ENCODE data around the gene WDR62. TPM values are rescaled to one million over a fixed set of nuclear protein-coding genes. Genes with fewer than 3 reads are reported as not detected.

WDR62 gene
- total and polyA plus RNA-seq, 2 of the 8 experiments (the other 6 are each of a cell fraction or from before 2014, with no cell fraction given) = 28.2 to 39.5 TPM

DNA sequence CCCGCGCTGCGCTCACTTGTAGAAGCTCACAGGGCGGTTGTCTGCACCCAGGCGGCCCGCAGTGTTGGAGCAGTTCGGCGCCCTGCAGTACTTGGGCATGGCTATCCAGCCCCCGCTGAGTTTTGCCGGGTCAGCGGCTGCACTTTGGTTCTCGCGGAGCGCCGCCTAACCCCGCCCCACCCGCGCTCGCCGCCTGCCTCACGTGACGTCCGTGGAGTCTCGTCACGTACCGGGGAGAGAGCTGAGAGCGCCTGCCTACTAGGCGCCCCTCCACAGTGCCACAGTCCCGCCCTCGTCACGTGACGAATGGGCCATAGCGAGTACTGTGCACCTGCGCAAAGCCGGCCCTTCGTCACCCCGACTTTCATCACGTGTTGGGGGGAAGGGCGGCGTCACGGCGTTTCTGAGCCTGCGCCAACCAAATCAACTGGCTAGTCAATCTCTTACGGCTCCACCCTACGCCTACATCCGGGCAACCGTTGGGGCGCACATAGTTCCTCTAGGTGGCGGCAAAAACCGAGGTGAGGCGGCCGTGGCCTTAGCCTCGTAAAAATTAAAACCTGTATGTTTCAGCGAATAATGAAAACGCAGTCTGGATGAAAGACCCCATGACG, 471 bp upstream of the WDR62 start, which contains the start of gene THAP8 (continued):
- TF ChIP-seq, protein P1, sequence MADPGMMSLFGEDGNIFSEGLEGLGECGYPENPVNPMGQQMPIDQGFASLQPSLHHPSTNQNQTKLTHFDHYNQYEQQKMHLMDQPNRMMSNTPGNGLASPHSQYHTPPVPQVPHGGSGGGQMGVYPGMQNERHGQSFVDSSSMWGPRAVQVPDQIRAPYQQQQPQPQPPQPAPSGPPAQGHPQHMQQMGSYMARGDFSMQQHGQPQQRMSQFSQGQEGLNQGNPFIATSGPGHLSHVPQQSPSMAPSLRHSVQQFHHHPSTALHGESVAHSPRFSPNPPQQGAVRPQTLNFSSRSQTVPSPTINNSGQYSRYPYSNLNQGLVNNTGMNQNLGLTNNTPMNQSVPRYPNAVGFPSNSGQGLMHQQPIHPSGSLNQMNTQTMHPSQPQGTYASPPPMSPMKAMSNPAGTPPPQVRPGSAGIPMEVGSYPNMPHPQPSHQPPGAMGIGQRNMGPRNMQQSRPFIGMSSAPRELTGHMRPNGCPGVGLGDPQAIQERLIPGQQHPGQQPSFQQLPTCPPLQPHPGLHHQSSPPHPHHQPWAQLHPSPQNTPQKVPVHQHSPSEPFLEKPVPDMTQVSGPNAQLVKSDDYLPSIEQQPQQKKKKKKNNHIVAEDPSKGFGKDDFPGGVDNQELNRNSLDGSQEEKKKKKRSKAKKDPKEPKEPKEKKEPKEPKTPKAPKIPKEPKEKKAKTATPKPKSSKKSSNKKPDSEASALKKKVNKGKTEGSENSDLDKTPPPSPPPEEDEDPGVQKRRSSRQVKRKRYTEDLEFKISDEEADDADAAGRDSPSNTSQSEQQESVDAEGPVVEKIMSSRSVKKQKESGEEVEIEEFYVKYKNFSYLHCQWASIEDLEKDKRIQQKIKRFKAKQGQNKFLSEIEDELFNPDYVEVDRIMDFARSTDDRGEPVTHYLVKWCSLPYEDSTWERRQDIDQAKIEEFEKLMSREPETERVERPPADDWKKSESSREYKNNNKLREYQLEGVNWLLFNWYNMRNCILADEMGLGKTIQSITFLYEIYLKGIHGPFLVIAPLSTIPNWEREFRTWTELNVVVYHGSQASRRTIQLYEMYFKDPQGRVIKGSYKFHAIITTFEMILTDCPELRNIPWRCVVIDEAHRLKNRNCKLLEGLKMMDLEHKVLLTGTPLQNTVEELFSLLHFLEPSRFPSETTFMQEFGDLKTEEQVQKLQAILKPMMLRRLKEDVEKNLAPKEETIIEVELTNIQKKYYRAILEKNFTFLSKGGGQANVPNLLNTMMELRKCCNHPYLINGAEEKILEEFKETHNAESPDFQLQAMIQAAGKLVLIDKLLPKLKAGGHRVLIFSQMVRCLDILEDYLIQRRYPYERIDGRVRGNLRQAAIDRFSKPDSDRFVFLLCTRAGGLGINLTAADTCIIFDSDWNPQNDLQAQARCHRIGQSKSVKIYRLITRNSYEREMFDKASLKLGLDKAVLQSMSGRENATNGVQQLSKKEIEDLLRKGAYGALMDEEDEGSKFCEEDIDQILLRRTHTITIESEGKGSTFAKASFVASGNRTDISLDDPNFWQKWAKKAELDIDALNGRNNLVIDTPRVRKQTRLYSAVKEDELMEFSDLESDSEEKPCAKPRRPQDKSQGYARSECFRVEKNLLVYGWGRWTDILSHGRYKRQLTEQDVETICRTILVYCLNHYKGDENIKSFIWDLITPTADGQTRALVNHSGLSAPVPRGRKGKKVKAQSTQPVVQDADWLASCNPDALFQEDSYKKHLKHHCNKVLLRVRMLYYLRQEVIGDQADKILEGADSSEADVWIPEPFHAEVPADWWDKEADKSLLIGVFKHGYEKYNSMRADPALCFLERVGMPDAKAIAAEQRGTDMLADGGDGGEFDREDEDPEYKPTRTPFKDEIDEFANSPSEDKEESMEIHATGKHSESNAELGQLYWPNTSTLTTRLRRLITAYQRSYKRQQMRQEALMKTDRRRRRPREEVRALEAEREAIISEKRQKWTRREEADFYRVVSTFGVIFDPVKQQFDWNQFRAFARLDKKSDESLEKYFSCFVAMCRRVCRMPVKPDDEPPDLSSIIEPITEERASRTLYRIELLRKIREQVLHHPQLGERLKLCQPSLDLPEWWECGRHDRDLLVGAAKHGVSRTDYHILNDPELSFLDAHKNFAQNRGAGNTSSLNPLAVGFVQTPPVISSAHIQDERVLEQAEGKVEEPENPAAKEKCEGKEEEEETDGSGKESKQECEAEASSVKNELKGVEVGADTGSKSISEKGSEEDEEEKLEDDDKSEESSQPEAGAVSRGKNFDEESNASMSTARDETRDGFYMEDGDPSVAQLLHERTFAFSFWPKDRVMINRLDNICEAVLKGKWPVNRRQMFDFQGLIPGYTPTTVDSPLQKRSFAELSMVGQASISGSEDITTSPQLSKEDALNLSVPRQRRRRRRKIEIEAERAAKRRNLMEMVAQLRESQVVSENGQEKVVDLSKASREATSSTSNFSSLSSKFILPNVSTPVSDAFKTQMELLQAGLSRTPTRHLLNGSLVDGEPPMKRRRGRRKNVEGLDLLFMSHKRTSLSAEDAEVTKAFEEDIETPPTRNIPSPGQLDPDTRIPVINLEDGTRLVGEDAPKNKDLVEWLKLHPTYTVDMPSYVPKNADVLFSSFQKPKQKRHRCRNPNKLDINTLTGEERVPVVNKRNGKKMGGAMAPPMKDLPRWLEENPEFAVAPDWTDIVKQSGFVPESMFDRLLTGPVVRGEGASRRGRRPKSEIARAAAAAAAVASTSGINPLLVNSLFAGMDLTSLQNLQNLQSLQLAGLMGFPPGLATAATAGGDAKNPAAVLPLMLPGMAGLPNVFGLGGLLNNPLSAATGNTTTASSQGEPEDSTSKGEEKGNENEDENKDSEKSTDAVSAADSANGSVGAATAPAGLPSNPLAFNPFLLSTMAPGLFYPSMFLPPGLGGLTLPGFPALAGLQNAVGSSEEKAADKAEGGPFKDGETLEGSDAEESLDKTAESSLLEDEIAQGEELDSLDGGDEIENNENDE (IDR thresholded peaks at IDR 0.05; ENCODE audit: insufficient replicate concordance, low read length) = peak; percentile 29
- TF ChIP-seq, protein P2, sequence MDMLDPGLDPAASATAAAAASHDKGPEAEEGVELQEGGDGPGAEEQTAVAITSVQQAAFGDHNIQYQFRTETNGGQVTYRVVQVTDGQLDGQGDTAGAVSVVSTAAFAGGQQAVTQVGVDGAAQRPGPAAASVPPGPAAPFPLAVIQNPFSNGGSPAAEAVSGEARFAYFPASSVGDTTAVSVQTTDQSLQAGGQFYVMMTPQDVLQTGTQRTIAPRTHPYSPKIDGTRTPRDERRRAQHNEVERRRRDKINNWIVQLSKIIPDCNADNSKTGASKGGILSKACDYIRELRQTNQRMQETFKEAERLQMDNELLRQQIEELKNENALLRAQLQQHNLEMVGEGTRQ (IDR thresholded peaks at IDR 0.05; ENCODE audit: low read length) = peak; percentile 99
- TF ChIP-seq SRF (IDR thresholded peaks at IDR 0.05; ENCODE audit: low read depth, low read length) (no peak), POLR2A (IDR thresholded peaks at IDR 0.05; ENCODE audit: control extremely low read depth in 1 of 2, low read depth in 2 of 2, low read length in 2 of 2) (peak; percentile 74 to 88), CBX8 (IDR thresholded peaks at IDR 0.05; ENCODE audit: borderline replicate concordance, low read depth, low read length) (no peak), SIN3A (conservative IDR thresholded peaks at IDR 0.05 in 1 of 2, IDR thresholded peaks at IDR 0.05 in 1 of 2; ENCODE audit: low read depth in 1 of 2, low read length in 2 of 2) (peak in 1 of 2 experiments; percentile 69; a peak in 1 of 4 replicates), ASH2L (IDR thresholded peaks at IDR 0.05; ENCODE audit: low read length) (peak; percentile 62)
- TF ChIP-seq, protein P3, sequence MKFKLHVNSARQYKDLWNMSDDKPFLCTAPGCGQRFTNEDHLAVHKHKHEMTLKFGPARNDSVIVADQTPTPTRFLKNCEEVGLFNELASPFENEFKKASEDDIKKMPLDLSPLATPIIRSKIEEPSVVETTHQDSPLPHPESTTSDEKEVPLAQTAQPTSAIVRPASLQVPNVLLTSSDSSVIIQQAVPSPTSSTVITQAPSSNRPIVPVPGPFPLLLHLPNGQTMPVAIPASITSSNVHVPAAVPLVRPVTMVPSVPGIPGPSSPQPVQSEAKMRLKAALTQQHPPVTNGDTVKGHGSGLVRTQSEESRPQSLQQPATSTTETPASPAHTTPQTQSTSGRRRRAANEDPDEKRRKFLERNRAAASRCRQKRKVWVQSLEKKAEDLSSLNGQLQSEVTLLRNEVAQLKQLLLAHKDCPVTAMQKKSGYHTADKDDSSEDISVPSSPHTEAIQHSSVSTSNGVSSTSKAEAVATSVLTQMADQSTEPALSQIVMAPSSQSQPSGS (IDR thresholded peaks at IDR 0.05; ENCODE audit: low read length) = no peak
